Posterior cingulate gyrus (tissue), 11 donors: ENCODE measurements around the gene FBXO44.
"Not testable (repeated sequence)": the region's sequence is repeated elsewhere in the genome, so short reads cannot be mapped to it uniquely, and the experiment has no call there.

Experiments used
- DNase-seq, 10 donors: peaks; one replicate each; pipeline versions ENCODE4 v3.0.0 to v3.0.0-alpha.2; 2020 to 2021; ENCODE audit warnings: mixed read lengths in 3 of 10
- intact Hi-C: fragments of 100-400 bp; cut with DNase I; formaldehyde crosslinking; loops from one replicate; pipeline ENCODE4 v1.15.1; 2023

Gene FBXO44, protein sequence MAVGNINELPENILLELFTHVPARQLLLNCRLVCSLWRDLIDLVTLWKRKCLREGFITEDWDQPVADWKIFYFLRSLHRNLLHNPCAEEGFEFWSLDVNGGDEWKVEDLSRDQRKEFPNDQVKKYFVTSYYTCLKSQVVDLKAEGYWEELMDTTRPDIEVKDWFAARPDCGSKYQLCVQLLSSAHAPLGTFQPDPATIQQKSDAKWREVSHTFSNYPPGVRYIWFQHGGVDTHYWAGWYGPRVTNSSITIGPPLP

DNA sequence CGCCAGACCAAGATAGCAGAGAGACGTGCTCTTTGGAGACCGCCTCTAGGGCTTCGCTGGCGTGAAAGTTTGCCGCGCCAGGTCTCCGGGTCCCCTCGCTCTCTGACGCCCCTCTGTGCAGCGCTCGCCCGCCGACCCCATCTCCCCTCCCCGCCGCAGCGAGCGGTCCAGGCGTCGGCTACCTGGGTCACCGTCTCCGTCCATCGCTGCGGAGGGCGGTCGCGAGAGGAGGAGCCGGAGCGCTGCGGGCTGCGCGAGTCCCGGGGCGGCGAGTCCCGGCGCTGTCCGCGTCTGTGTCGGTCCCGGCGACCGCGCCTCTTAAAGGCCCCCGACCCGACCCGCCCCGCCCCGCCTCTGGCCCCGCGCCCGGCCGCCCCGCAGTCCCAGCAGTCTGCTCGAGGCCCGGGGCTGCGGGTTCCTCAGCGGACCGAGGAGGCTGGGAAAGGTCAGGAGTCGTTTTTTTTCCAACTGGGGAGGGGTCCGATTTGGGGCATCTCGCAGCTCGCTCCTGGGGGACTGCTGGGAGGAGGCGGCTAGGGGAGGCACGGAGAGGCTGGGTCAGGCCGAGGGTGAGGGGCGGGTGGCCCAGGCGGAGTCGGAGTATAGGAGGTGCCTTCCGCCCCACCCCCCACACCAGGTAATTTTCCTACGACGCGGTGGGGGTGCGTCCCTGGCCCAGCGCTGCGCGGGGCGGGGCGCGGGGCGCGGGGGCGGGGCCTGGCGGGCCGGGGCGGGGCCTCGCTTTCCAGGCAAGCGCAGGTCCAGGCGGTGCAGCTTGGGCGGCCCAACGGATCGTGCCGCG, at the start of gene FBXO44, which contains the start of gene FBXO2:
TSS of gene FBXO44 (plus strand) at position 741 of the 802 bp plus-strand sequence. CDS start 959 bp downstream, outside the sequence.
TSS of gene FBXO2 (minus strand) at position 293 of the 802 bp plus-strand sequence. CDS start at position 204, 89 bp downstream.
- intact Hi-C loops = loop anchor here (10.0 kb wide), 1 partner anchor 150 kb away; the partner anchor contains the start of genes CLCN6 and MTHFR
- peak in 5 of 10 donors; percentile 52 to 96 (median 64) for DNase-seq

DNA sequence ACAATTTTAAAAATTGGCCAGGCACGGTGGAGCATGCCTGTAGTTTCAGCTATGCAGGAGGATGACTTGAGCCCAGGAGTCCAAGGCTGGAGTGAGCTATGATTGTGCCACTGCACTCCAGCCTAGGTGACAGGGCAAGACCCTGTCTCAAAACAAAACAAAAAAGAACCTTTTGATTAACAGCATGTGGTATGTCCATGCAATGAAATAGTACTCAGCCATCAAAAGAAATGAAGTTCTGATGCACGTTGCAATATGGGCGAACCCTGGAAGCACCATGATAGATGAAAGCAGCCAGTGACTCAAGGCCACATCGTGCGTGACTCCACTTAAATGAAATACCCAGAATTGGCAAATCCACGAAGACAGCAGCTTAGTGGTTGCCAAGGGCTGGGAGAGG, 47.9 kb upstream of the FBXO44 start:
- intact Hi-C loops = no loop called here
- DNase-seq = no peak

GRCh38 chr1:11608596-11609130, 46.0 kb upstream of the FBXO44 start:
- intact Hi-C loops = not testable (repeated sequence)
- DNase-seq = peak in 1 of 10 donors; percentile 57

DNA sequence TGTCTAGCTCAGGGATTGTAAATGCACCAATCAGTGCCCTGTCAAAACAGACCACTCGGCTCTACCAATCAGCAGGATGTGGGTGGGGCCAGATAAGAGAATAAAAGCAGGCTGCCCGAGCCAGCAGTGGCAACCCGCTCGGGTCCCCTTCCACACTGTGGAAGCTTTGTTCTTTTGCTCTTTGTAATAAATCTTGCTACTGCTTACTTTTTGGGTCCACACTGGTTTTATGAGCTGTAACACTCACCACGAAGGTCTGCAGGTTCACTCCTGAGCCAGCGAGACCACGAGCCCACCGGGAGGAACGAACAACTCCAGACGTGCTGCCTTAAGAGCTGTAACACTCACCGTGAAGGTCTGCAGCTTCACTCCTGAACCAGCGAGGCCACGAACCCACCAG, 45.3 kb upstream of the FBXO44 start:
- DNase-seq, intact Hi-C loops: not testable (repeated sequence)

- DNase-seq = peak in 1 of 10 donors; percentile 37
- intact Hi-C loops = no loop called here
Measured at GRCh38 chr1:11610629-11611180, 44.0 kb upstream of the FBXO44 start.

DNA sequence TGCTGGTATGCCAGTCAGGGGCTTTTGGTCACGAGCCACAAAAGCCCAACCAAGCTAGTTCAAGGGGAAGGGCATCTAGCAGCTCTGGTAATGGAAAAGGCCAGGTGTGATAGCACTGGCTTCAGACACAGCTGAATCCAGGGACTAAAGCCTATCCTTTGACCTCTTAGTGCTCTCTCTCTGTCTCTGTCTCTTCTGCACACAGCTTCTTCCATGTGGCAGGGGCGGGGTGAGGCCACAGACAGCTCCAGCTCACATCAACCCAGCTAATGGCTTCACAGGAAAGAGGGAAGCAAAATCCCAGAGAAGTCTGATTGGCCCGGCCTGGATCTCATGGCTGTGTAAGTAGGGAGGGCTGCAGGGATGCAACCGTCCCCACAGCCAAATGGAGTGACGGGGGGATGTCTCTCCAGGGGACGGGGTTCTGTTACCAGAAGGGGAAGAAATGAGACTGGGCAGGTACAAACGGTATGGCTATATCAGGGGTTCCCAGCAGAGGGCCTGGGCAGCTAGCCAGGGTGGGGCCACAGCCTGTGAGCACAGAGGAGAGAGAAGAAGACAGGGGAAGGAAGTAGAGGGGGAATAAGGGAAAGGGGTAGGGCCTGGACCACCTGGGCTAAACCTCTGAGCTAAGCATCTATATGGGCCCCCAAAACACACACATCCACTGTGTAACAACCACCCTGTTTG, 42.9 kb upstream of the FBXO44 start:
- no peak for DNase-seq
- intact Hi-C loops = no loop called here

GRCh38 chr1:11613347-11613746, 41.3 kb upstream of the FBXO44 start:
- DNase-seq = no peak
- intact Hi-C loops = no loop called here

DNA sequence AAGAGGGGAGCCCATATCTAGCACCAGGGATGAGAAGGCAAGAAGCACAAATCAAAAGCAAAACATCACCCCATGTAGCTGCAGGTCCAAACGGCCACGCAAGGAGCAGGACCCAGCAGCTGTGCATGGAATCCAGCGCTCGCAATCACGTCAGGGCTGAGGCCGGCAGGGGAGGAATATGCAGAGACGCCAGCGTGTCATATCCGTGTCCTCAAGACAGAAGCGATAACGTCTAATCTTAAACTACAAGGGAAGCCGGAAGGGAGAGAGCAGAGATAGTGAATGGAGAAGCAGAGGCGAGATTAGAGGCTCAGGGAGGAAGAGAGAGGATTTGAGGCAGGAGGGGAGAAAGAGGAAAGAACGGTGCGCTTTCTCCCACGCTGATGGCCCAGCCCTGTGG, 39.6 kb upstream of the FBXO44 start:
- DNase-seq = no peak
- intact Hi-C loops = no loop called here

GRCh38 chr1:11616766-11617165, 37.9 kb upstream of the FBXO44 start:
- DNase-seq = no peak
- intact Hi-C loops = no loop called here

- intact Hi-C loops = no loop called here
- no peak for DNase-seq
Measured at GRCh38 chr1:11617314-11617713, 37.4 kb upstream of the FBXO44 start.

GRCh38 chr1:11617741-11618140, 36.9 kb upstream of the FBXO44 start:
- intact Hi-C loops = no loop called here
- no peak for DNase-seq

- intact Hi-C loops = no loop called here
- no peak for DNase-seq
Measured at GRCh38 chr1:11620405-11620804, 34.3 kb upstream of the FBXO44 start.

- intact Hi-C loops = no loop called here
Measured at GRCh38 chr1:11620924-11621323, 33.8 kb upstream of the FBXO44 start.

DNA sequence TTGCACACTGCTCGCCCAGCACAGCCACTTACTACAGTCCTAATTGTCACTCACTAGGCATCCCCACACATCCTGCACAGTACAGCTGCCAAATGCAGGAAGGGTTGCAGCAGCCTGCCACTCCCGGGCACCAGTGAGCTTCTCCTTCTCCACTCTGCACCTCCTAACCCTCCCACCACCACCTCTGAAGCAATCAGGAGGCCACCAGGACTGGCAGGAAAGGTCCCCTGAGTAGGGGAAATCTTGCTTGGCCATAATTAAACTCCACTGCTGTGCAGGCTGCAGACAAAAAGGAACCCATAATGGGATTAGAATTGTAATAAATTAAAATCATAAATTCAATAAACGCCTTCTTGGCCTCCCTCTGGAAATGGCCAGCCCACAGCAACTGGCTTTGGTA, 32.3 kb upstream of the FBXO44 start:
- intact Hi-C loops = no loop called here
- no peak for DNase-seq

More at GRCh38 chr1:11620924-11621323, 33.8 kb upstream of the FBXO44 start:
- DNase-seq = no peak

DNA sequence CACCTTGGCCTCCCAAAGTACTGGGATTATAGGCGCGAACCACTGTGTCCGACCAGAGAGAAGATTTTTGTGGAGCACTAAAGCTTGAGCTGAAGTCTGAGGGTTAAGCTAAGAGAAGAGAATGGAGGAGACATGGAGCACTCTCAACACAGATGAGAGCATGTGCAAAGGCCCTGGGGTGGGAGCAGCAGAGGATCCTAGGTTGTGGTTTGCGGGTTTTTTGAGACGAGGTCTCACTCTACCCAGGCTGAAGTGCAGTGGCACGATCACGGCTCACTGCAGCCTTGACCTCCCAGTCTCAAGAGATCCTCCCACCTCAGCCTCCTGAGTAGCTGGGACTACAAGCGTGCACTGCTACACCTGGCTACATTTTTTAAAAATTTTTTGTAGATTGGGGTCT, 31.0 kb upstream of the FBXO44 start:
- intact Hi-C loops = no loop called here

DNA sequence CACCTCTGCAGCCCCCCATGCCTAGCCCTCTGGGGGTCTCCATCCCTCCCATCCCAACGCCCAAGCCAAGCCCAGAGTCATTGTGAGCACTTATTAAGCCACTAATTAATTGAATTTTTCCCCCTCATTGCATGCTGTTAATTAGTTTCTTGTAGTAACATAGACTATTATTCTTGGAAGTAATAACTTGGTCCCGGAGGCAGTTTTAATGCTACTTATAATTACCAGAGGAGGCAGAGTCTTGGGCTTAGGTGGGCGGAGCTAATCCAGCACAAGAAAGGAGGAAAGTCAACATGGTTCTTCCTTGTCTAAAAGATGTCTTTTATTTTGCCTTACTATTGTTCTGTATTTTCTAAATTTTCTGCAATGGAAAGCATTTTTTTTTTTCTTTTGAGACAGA, 28.1 kb upstream of the FBXO44 start:
- intact Hi-C loops = no loop called here
- DNase-seq = no peak

More for the DNA sequence above, 31.0 kb upstream of the FBXO44 start:
- no peak for DNase-seq

DNA sequence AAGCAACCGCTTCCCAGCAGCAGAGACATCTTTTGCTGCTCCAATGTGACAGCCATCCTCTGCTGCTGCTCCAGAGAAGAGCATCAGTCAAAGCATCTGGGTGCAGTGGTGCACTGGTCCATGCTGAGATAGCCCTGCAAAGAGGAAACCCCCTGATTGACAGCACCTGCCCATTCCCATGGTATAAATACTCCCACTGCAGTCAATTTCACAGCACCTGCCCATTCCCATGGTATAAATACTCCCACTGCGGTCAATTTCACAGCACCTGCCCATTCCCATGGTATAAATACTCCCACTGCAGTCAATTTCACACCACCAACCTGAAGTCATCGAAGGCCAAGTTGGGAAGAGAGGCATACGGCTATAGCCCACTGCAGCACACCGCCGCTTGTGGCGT, 25.9 kb upstream of the FBXO44 start:
- DNase-seq = no peak
- intact Hi-C loops = no loop called here

- intact Hi-C loops = no loop called here
- no peak for DNase-seq
Measured at GRCh38 chr1:11629184-11630016, 25.3 kb upstream of the FBXO44 start.

GRCh38 chr1:11634365-11635192, 20.1 kb upstream of the FBXO44 start:
- no peak for DNase-seq
- intact Hi-C loops = no loop called here
